Activated naive CD4-positive, alpha-beta T cell treated with anti-CD3 and anti-CD28 coated beads for 36 hours (primary cell): ENCODE measurements around the gene FCRL6. TPM values are rescaled to one million over a fixed set of nuclear protein-coding genes. Genes with fewer than 3 reads are reported as not detected.

Experiments
- CTCF ChIA-PET: fragments of 350-600 bp; sonication (Branson Sonifier 250); formaldehyde crosslinking; loops from one replicate; lab custom pipeline; 2021; ENCODE audit warnings: antibody characterized with exemption; lab: Charles Lee
- DNase-seq: peaks from one replicate; pipeline ENCODE4 v3.0.0-alpha.2; 2020
- H3K27ac Mint-ChIP-seq: one replicate; pipeline ENCODE4 v1.8.0; 2021; ENCODE audit warnings: mild to moderate bottlenecking, mixed read lengths
- H3K27me3 Mint-ChIP-seq: one replicate; pipeline ENCODE4 v1.8.0; 2021; ENCODE audit warnings: low read depth, mixed read lengths
- H3K36me3 Mint-ChIP-seq: one replicate; pipeline ENCODE4 v1.8.0; 2021; ENCODE audit warnings: low read depth, mixed read lengths
- H3K4me1 Mint-ChIP-seq: one replicate; pipeline ENCODE4 v1.8.0; 2021; ENCODE audit warnings: low read depth, mixed read lengths
- H3K4me3 Mint-ChIP-seq: one replicate; pipeline ENCODE4 v1.8.0; 2021; ENCODE audit warnings: mild to moderate bottlenecking, moderate library complexity, mixed read lengths
- H3K9me3 Mint-ChIP-seq: one replicate; pipeline ENCODE4 v1.8.0; 2021; ENCODE audit warnings: mixed read lengths
- intact Hi-C: fragments of 100-400 bp; cut with micrococcal nuclease; formaldehyde crosslinking; loops from one replicate; pipeline ENCODE4 v1.15.1; 2023
- total RNA-seq, 2 experiments: library from RNA; stranded (reverse); gene quantifications; one replicate each; pipeline ENCODE4 v1.2.3, GENCODE V29; 2021

Gene FCRL6
- total RNA-seq, 2 experiments from 2014 or later: not detected

- no peak for DNase-seq
- peaks cover 34% of the 10 kb centered on the region for H3K4me1 Mint-ChIP-seq
- no peaks in the 10 kb centered on the region for H3K9me3 Mint-ChIP-seq
- no peak overlapping the region for H3K4me3 Mint-ChIP-seq
- H3K36me3 Mint-ChIP-seq: no peaks in the 10 kb centered on the region
- intact Hi-C loops: loop anchor here (5.0 kb wide), 1 partner anchor 45 kb away; the partner anchor contains the start of gene DUSP23
- H3K27me3 Mint-ChIP-seq: no peaks in the 10 kb centered on the region
- no peak overlapping the region for H3K27ac Mint-ChIP-seq
- CTCF ChIA-PET: interaction anchor here (0.7 to 1.9 kb wide), 3 partner anchors 29 to 64 kb away, joined by 4 to 8 read pairs (median 6); no protein-coding TSS in a partner anchor
These were observed 25.4 kb downstream of the FCRL6 start for GRCh38 chr1:159827549-159827948.

- intact Hi-C loops: loop anchor here (5.0 kb wide), 1 partner anchor 46 kb away; the partner anchor contains the start of gene DUSP23
- Mint-ChIP-seq H3K36me3 (no peaks in the 10 kb centered on the region), H3K27ac (no peak overlapping the region), H3K4me3 (no peak overlapping the region), H3K27me3 (no peaks in the 10 kb centered on the region), H3K4me1 (peaks cover 34% of the 10 kb centered on the region), H3K9me3 (no peaks in the 10 kb centered on the region)
- CTCF ChIA-PET: interaction anchor here (1.9 kb wide), 1 partner anchor 30 kb away, joined by 6 read pairs; no protein-coding TSS in a partner anchor
- DNase-seq: no peak
These were observed 26.0 kb downstream of the FCRL6 start for GRCh38 chr1:159828176-159828575.

- CTCF ChIA-PET: no interaction called here
- Mint-ChIP-seq H3K36me3 (no peaks in the 10 kb centered on the region), H3K27me3 (no peaks in the 10 kb centered on the region), H3K4me1 (peaks cover 34% of the 10 kb centered on the region), H3K9me3 (no peaks in the 10 kb centered on the region), H3K4me3 (no peak overlapping the region), H3K27ac (no peak overlapping the region)
- intact Hi-C loops: loop anchor here (5.0 kb wide), 1 partner anchor 46 kb away; the partner anchor contains the start of gene DUSP23
- no peak for DNase-seq
These were observed 26.6 kb downstream of the FCRL6 start for GRCh38 chr1:159828581-159829272.

GRCh38 chr1:159829273-159829634 is 27.1 kb downstream of the FCRL6 start:
- Mint-ChIP-seq H3K9me3 (no peaks in the 10 kb centered on the region), H3K36me3 (no peaks in the 10 kb centered on the region), H3K4me3 (no peak overlapping the region), H3K27ac (no peak overlapping the region), H3K4me1 (peaks cover 34% of the 10 kb centered on the region), H3K27me3 (no peaks in the 10 kb centered on the region)
- CTCF ChIA-PET: interaction anchor here (1.3 kb wide), 1 partner anchor 30 kb away, joined by 5 read pairs; no protein-coding TSS in a partner anchor
- DNase-seq: no peak
- intact Hi-C loops: loop anchor here (5.0 kb wide), 1 partner anchor 47 kb away; the partner anchor contains the start of gene DUSP23

- H3K4me1 Mint-ChIP-seq: peaks cover 34% of the 10 kb centered on the region
These were observed 27.8 kb downstream of the FCRL6 start for GRCh38 chr1:159829822-159830465.

GRCh38 chr1:159830722-159831121 is 28.6 kb downstream of the FCRL6 start:
- Mint-ChIP-seq H3K36me3 (peaks cover under 1% of the 10 kb centered on the region), H3K27me3 (no peaks in the 10 kb centered on the region), H3K4me3 (no peak overlapping the region), H3K27ac (no peak overlapping the region), H3K9me3 (no peaks in the 10 kb centered on the region), H3K4me1 (peaks cover 28% of the 10 kb centered on the region)
- CTCF ChIA-PET: interaction anchor here (1.3 to 2.0 kb wide), 2 partner anchors 32 kb away, joined by 5 to 14 read pairs; no protein-coding TSS in a partner anchor
- DNase-seq: no peak
- intact Hi-C loops: no loop called here

More at GRCh38 chr1:159829822-159830465, 27.8 kb downstream of the FCRL6 start:
- no peaks in the 10 kb centered on the region for H3K36me3 Mint-ChIP-seq
- intact Hi-C loops: loop anchor here (5.0 kb wide), 1 partner anchor 48 kb away; the partner anchor contains the start of gene DUSP23
- H3K27ac Mint-ChIP-seq: no peak overlapping the region
- CTCF ChIA-PET: interaction anchor here (1.3 kb wide), 1 partner anchor 31 kb away, joined by 5 read pairs; no protein-coding TSS in a partner anchor
- no peaks in the 10 kb centered on the region for H3K27me3 Mint-ChIP-seq
- H3K4me3 Mint-ChIP-seq: no peak overlapping the region
- no peak for DNase-seq
- no peaks in the 10 kb centered on the region for H3K9me3 Mint-ChIP-seq

- intact Hi-C loops: no loop called here
- H3K9me3 Mint-ChIP-seq: no peaks in the 10 kb centered on the region
- no peak overlapping the region for H3K27ac Mint-ChIP-seq
- CTCF ChIA-PET: interaction anchor here (1.0 to 2.0 kb wide), 4 partner anchors 13 to 176 kb away, joined by 3 to 14 read pairs (median 4); no protein-coding TSS in a partner anchor
- DNase-seq: no peak
- H3K36me3 Mint-ChIP-seq: peaks cover 3% of the 10 kb centered on the region
- H3K4me3 Mint-ChIP-seq: no peak overlapping the region
- H3K4me1 Mint-ChIP-seq: peaks cover 20% of the 10 kb centered on the region
- H3K27me3 Mint-ChIP-seq: no peaks in the 10 kb centered on the region
These were observed 29.4 kb downstream of the FCRL6 start for GRCh38 chr1:159831412-159832141.

GRCh38 chr1:159832309-159832708 is 30.1 kb downstream of the FCRL6 start:
- Mint-ChIP-seq H3K36me3 (peaks cover 3% of the 10 kb centered on the region), H3K27ac (no peak overlapping the region), H3K9me3 (no peaks in the 10 kb centered on the region), H3K27me3 (no peaks in the 10 kb centered on the region), H3K4me3 (no peak overlapping the region), H3K4me1 (peaks cover 12% of the 10 kb centered on the region)
- intact Hi-C loops: no loop called here
- CTCF ChIA-PET: interaction anchor here (1.0 to 2.0 kb wide), 4 partner anchors 13 to 175 kb away, joined by 3 to 14 read pairs (median 4); no protein-coding TSS in a partner anchor
- DNase-seq: no peak

GRCh38 chr1:159835356-159835755 is 33.2 kb downstream of the FCRL6 start:
- no peak overlapping the region for H3K4me3 Mint-ChIP-seq
- no peak for DNase-seq
- no peaks in the 10 kb centered on the region for H3K27me3 Mint-ChIP-seq
- H3K9me3 Mint-ChIP-seq: no peaks in the 10 kb centered on the region
- no peak overlapping the region for H3K27ac Mint-ChIP-seq
- intact Hi-C loops: no loop called here
- H3K4me1 Mint-ChIP-seq: peaks cover 16% of the 10 kb centered on the region
- CTCF ChIA-PET: interaction anchor here (1.5 kb wide), 1 partner anchor 37 kb away, joined by 3 read pairs; no protein-coding TSS in a partner anchor
- H3K36me3 Mint-ChIP-seq: peaks cover 3% of the 10 kb centered on the region

GRCh38 chr1:159835862-159836525 is 33.8 kb downstream of the FCRL6 start:
- H3K9me3 Mint-ChIP-seq: no peaks in the 10 kb centered on the region
- H3K27me3 Mint-ChIP-seq: no peaks in the 10 kb centered on the region
- peaks cover 16% of the 10 kb centered on the region for H3K4me1 Mint-ChIP-seq
- CTCF ChIA-PET: interaction anchor here (0.5 to 1.5 kb wide), 4 partner anchors 37 to 614 kb away, joined by 3 to 6 read pairs (median 4); no protein-coding TSS in a partner anchor
- H3K4me3 Mint-ChIP-seq: no peak overlapping the region
- DNase-seq: no peak
- H3K27ac Mint-ChIP-seq: no peak overlapping the region
- peaks cover 3% of the 10 kb centered on the region for H3K36me3 Mint-ChIP-seq
- intact Hi-C loops: no loop called here

GRCh38 chr1:159838715-159839114 is 36.6 kb downstream of the FCRL6 start:
- intact Hi-C loops: no loop called here
- Mint-ChIP-seq H3K27me3 (no peaks in the 10 kb centered on the region), H3K9me3 (no peaks in the 10 kb centered on the region), H3K27ac (no peak overlapping the region), H3K4me3 (no peak overlapping the region), H3K4me1 (peaks cover 16% of the 10 kb centered on the region), H3K36me3 (peaks cover 3% of the 10 kb centered on the region)
- CTCF ChIA-PET: no interaction called here
- no peak for DNase-seq
